Osteocyte (in vitro differentiated cells): ENCODE data around the gene THSD4. TPM values are rescaled to one million over a fixed set of nuclear protein-coding genes. Genes with fewer than 3 reads are reported as not detected.
"Not testable (repeated sequence)": the region's sequence is repeated elsewhere in the genome, so short reads cannot be mapped to it uniquely, and the experiment has no call there.

Source experiments
- DNase-seq: peaks from one replicate; pipeline ENCODE4 v3.0.0; 2021; ENCODE audit warnings: mixed read lengths; ENCODE audit not compliant: unreplicated experiment; ENCODE audit errors: extremely low spot score
- H3K27ac Mint-ChIP-seq: one replicate; pipeline ENCODE4 v1.8.0; 2021; ENCODE audit warnings: mild to moderate bottlenecking, mixed read lengths; ENCODE audit not compliant: unreplicated experiment
- H3K27me3 Mint-ChIP-seq: one replicate; pipeline ENCODE4 v1.8.0; 2021; ENCODE audit warnings: mixed read lengths; ENCODE audit not compliant: unreplicated experiment
- H3K36me3 Mint-ChIP-seq: one replicate; pipeline ENCODE4 v1.8.0; 2021; ENCODE audit warnings: mixed read lengths; ENCODE audit not compliant: unreplicated experiment
- H3K4me1 Mint-ChIP-seq: one replicate; pipeline ENCODE4 v1.8.0; 2021; ENCODE audit warnings: mixed read lengths; ENCODE audit not compliant: unreplicated experiment
- H3K4me3 Mint-ChIP-seq: one replicate; pipeline ENCODE4 v1.8.0; 2021; ENCODE audit warnings: mild to moderate bottlenecking, moderate library complexity, mixed read lengths; ENCODE audit not compliant: unreplicated experiment
- H3K9me3 Mint-ChIP-seq: one replicate; pipeline ENCODE4 v1.8.0; 2021; ENCODE audit warnings: mixed read lengths; ENCODE audit not compliant: unreplicated experiment
- total RNA-seq: library from RNA; stranded (reverse); gene quantifications from 2 replicates; pipeline ENCODE4 v1.2.1, GENCODE V29; 2021
- TF ChIP-seq, protein P1 (sequence below): fragments of 200-600 bp; sonication (generic); IDR thresholded peaks from 2 replicates; pipeline ENCODE4 v1.5.0; 2021; ENCODE audit warnings: antibody characterized with exemption, mild to moderate bottlenecking, moderate library complexity

Gene THSD4
- total RNA-seq, 1 donor from 2014 or later: 5.7 TPM

DNA sequence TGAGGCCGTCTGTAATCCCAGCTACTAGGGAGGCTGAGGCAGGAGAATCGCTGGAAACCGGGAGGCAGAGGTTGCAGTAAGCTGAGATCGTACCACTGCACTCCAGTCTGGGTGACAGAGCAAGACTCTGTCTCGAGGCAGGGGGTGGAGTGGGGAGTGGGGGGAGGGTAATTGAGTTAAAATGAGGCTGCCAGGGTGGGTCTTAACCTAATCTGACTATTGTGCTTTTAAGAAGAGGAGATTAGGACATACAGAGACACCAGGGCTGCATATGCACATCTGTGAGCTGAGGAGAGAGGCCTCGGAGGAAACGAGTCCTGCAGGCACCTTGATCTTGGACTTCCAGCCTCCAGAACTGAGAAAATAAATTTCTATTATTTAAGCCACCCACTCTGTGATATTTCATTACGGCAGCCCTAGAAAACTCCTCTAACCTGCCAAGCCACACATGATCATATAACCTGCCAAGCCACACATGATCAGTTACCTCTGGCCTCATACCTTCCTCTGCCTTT is 197.0 kb downstream of the THSD4 start:
- H3K27me3 Mint-ChIP-seq: no peaks in the 10 kb centered on the region
- peaks cover 9% of the 10 kb centered on the region for H3K4me1 Mint-ChIP-seq
- H3K4me3 Mint-ChIP-seq: no peak overlapping the region
- TF ChIP-seq, protein P1, sequence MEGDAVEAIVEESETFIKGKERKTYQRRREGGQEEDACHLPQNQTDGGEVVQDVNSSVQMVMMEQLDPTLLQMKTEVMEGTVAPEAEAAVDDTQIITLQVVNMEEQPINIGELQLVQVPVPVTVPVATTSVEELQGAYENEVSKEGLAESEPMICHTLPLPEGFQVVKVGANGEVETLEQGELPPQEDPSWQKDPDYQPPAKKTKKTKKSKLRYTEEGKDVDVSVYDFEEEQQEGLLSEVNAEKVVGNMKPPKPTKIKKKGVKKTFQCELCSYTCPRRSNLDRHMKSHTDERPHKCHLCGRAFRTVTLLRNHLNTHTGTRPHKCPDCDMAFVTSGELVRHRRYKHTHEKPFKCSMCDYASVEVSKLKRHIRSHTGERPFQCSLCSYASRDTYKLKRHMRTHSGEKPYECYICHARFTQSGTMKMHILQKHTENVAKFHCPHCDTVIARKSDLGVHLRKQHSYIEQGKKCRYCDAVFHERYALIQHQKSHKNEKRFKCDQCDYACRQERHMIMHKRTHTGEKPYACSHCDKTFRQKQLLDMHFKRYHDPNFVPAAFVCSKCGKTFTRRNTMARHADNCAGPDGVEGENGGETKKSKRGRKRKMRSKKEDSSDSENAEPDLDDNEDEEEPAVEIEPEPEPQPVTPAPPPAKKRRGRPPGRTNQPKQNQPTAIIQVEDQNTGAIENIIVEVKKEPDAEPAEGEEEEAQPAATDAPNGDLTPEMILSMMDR: no peak
- H3K27ac Mint-ChIP-seq: no peak overlapping the region
- DNase-seq: no peak
- no peaks in the 10 kb centered on the region for H3K36me3 Mint-ChIP-seq
- H3K9me3 Mint-ChIP-seq: peaks cover 9% of the 10 kb centered on the region

DNA sequence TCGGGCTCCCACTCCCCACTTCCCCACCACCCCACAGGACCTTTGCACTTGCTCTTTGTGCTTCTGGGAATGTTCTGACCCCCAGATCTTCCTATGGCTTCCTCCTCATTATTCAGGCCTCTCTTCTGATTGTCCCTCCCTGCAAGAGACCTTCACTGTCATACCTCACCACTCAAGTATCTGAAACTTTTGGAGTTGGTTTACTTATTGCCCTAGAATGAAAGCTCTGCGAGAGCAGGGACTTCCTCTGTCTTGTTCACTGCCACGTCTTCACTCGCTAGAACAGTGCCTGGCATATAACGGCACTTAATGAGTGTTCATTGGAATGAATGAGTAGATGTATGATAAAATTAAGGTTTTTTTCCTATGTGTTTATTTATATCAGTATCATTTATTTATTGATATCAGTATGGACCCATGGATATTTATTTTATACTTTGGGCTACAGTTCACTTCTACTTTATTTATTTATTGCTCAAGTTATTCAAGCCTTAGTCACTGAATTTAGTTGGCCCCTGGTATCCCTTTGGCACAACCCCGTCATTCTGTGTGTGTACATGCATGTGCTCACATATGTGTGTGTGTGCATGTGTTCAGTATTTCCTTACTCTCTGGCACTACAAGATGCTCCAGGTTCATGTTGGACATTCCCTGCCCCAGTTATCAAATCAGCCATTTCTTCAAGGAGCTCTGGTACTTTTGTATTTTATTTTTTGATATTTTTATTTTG is 197.6 kb downstream of the THSD4 start:
- TF ChIP-seq, protein P1: no peak
- Mint-ChIP-seq H3K27ac (no peak overlapping the region), H3K4me3 (no peak overlapping the region), H3K27me3 (no peaks in the 10 kb centered on the region), H3K9me3 (peaks cover 11% of the 10 kb centered on the region), H3K4me1 (peaks cover 9% of the 10 kb centered on the region), H3K36me3 (no peaks in the 10 kb centered on the region)
- DNase-seq: no peak

DNA sequence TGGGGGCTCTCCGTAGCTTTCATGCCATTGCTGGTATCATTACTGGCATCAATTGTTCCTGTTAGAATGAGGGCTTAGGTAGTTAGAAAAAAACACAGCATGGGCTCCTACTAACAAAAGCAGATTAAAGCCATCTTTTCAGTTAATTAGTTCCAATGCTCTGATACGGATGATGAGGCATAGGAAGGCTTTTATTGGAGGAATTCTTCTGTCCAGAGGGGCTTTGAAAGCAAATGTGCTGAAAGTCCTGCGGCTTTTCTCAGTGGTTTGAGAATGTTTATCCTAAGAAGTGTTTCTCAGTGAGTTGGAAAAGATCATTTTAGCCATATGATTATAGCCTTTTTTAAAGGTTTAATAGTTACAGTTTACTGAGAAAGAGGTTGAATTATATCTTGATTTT is 198.5 kb downstream of the THSD4 start:
- peaks cover 11% of the 10 kb centered on the region for H3K9me3 Mint-ChIP-seq
- TF ChIP-seq, protein P1: no peak
- H3K27ac Mint-ChIP-seq: no peak overlapping the region
- no peaks in the 10 kb centered on the region for H3K27me3 Mint-ChIP-seq
- peaks cover 9% of the 10 kb centered on the region for H3K4me1 Mint-ChIP-seq
- no peak for DNase-seq
- no peaks in the 10 kb centered on the region for H3K36me3 Mint-ChIP-seq
- H3K4me3 Mint-ChIP-seq: no peak overlapping the region

DNA sequence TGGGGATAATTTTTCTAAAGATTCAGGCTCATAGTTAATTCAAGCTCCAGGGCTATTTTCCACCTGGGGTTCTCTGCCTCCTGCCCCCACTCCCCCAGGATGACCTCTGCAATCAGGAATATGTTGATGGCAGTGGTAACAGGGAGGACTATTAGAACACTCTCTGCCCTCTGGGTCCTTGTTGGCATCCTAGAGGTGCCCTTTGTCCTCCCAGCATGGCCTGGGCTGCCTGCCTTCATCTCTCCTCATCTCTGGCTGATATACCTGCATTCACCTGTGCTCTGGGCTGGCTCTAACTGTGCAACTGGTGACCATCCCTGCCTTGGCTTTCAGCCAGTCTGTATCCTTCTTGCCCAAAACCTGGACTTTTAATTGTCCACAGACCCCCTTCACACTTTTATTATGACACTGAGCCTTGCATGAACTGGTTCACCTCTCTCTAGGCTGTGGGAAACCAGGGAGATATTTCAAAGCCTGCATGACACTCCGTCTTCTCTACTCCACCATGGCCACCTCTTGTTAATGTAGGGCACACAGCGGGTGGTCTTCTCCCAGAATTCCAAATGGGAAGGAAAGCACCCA is 199.8 kb downstream of the THSD4 start:
- TF ChIP-seq, protein P1: no peak
- no peak for DNase-seq
- H3K9me3 Mint-ChIP-seq: peaks cover 11% of the 10 kb centered on the region
- no peaks in the 10 kb centered on the region for H3K36me3 Mint-ChIP-seq
- H3K27ac Mint-ChIP-seq: no peak overlapping the region
- no peaks in the 10 kb centered on the region for H3K27me3 Mint-ChIP-seq
- H3K4me3 Mint-ChIP-seq: no peak overlapping the region
- peaks cover 9% of the 10 kb centered on the region for H3K4me1 Mint-ChIP-seq

DNA sequence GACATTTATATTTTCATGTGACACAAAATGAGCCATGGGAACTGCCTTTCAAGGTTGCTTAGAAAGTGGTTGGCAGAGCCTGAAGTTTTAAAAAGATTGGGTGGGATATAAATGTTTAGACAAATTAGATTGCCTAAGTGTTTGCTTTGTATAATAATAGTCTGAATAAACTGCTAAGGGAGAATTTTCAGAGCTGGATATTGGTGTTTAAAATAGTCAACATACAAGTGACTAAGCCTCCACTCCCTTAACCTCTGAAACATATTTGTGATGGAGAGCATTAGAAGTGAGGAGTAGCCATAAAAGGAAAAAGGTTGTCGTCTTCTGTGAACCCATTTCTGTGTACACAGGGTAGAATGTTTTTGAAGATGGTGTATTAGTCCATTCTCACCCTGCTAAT is 201.6 kb downstream of the THSD4 start:
- no peak for DNase-seq

DNA sequence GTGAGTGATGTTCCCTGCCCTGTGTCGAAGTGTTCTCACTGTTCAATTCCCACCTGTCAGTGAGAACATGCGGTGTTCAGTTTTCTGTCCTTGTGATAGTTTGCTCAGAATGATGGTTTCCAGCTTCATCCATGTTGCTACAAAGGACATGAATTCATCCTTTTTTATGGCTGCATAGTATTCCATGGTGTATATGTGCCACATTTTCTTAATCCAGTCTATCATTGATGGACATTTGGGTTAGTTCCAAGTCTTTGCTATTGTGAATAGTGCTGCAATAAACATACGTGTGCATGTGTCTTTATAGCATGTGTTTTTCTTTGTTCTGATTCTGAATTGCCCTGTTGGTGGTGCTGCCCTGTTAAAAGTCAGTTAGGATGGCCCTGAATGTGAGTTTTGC is 204.2 kb downstream of the THSD4 start:
- not testable (repeated sequence) for H3K27me3 Mint-ChIP-seq, H3K36me3 Mint-ChIP-seq, H3K9me3 Mint-ChIP-seq, DNase-seq, H3K27ac Mint-ChIP-seq, H3K4me1 Mint-ChIP-seq, H3K4me3 Mint-ChIP-seq

More for the DNA sequence above, 201.6 kb downstream of the THSD4 start:
- TF ChIP-seq, protein P1: no peak
- Mint-ChIP-seq H3K9me3 (peaks cover 11% of the 10 kb centered on the region), H3K27me3 (no peaks in the 10 kb centered on the region), H3K36me3 (no peaks in the 10 kb centered on the region), H3K4me1 (peaks cover 9% of the 10 kb centered on the region), H3K4me3 (no peak overlapping the region), H3K27ac (no peak overlapping the region)
